Endothelial cell of umbilical vein (primary cell): ENCODE results near the gene P2RY8. TPM values are rescaled to one million over a fixed set of nuclear protein-coding genes. Genes with fewer than 3 reads are reported as not detected.
A peak's percentile ranks its signal among the peaks of the same experiment; 100 is the strongest.

ENCODE experiments used
- BruUV-seq: library from RNA; stranded (reverse); fragments of 400-500 nt; replicated peaks from 2 replicates; lab custom pipeline; 2021; lab: Mats Ljungman, UMichigan
- CTCF ChIA-PET: fragments of 300-600, 350-600 bp; sonication (Branson Sonifier 250); formaldehyde crosslinking; loops from one replicate; lab custom pipeline; 2021; ENCODE audit warnings: antibody characterized with exemption, inconsistent platforms; lab: Charles Lee
- POLR2A ChIA-PET: fragments of 300-600, 350-600 bp; sonication (Branson Sonifier 250); formaldehyde crosslinking; loops from one replicate; lab custom pipeline; 2021; ENCODE audit warnings: antibody characterized with exemption, inconsistent platforms; lab: Charles Lee
- DNase-seq: peaks from one replicate; pipeline ENCODE4 v3.0.0-alpha.2; 2011; ENCODE audit warnings: low read depth, low spot score
- FAIRE-seq: peaks from 2 replicates; lab custom pipeline; 2011; peaks lifted over from hg19 to GRCh38; lab: Jason Lieb, UNC
- H2AFZ ChIP-seq: 2 replicates; pipeline ENCODE4 v1.6.0; 2012; ENCODE audit warnings: low read depth, low read length, control low read depth, inconsistent platforms
- H3K27ac ChIP-seq: 2 replicates; pipeline ENCODE4 v1.5.1; 2011; ENCODE audit warnings: low read depth, mild to moderate bottlenecking, control low read depth, low read length, moderate library complexity; ENCODE audit not compliant: insufficient read depth
- H3K27me3 ChIP-seq, 2 experiments: 2 replicates each; pipeline versions ENCODE4 v1.6.0 to v1.6.1; 2011; ENCODE audit warnings: low read length in 2 of 2, mixed read lengths in 1 of 2; ENCODE audit not compliant: control insufficient read depth in 2 of 2, insufficient read depth in 2 of 2
- H3K36me3 ChIP-seq, 2 experiments: 2 replicates in 1 of 2; 3 replicates in 1 of 2; pipeline ENCODE4 v1.5.1; 2011; ENCODE audit warnings: low read length in 2 of 2, mild to moderate bottlenecking in 1 of 2, moderate library complexity in 1 of 2; ENCODE audit not compliant: control insufficient read depth in 2 of 2, insufficient read depth in 2 of 2; ENCODE audit errors: extremely low read depth in 1 of 2
- H3K4me1 ChIP-seq: 3 replicates; pipeline ENCODE4 v1.5.1; 2011; ENCODE audit warnings: mild to moderate bottlenecking, low read length; ENCODE audit not compliant: control insufficient read depth, insufficient read depth; ENCODE audit errors: extremely low read depth
- H3K4me2 ChIP-seq: 2 replicates; pipeline ENCODE4 v1.6.1; 2011; ENCODE audit warnings: low read length, control low read depth, mixed read lengths; ENCODE audit not compliant: insufficient read depth
- H3K4me3 ChIP-seq, 3 experiments: fragments of 200-600 bp in 1 of 3; sonication (generic), shearing (Covaris generic) in 1 of 3; replicated peaks in 1 of 3; 2 replicates each; pipeline ENCODE4 v1.5.1; 2011 to 2016; ENCODE audit warnings: control low read depth in 3 of 3, low read length in 3 of 3, mild to moderate bottlenecking in 2 of 3, inconsistent platforms in 1 of 3, low read depth in 1 of 3, moderate library complexity in 1 of 3; ENCODE audit not compliant: insufficient read depth in 1 of 3
- H3K79me2 ChIP-seq: 2 replicates; pipeline ENCODE4 v1.6.0; 2012; ENCODE audit warnings: low read length, inconsistent platforms; ENCODE audit not compliant: control insufficient read depth, insufficient read depth
- H3K9ac ChIP-seq: replicated peaks from 2 replicates; pipeline ENCODE3; 2011; ENCODE audit warnings: low read length, control low read depth; ENCODE audit not compliant: insufficient read depth; ENCODE audit errors: extremely low read depth
- H3K9me1 ChIP-seq: replicated peaks from 3 replicates; pipeline ENCODE4 v1.6.0; 2011; ENCODE audit warnings: mild to moderate bottlenecking, low read length; ENCODE audit not compliant: control insufficient read depth, insufficient read depth; ENCODE audit errors: extremely low read depth
- H3K9me3 ChIP-seq: replicated peaks from 2 replicates; pipeline ENCODE4 v1.5.1; 2012; ENCODE audit warnings: low read length, inconsistent platforms; ENCODE audit not compliant: control insufficient read depth, insufficient read depth
- H4K20me1 ChIP-seq: replicated peaks from 2 replicates; pipeline ENCODE3; 2011; ENCODE audit warnings: mild to moderate bottlenecking, low read length; ENCODE audit not compliant: control insufficient read depth, insufficient read depth; ENCODE audit errors: extremely low read depth
- CTCF ChIP-seq, 2 donors: IDR thresholded peaks; 1 replicate in 1 of 2; 2 replicates in 1 of 2; pipeline ENCODE4 v1.5.1; 2011; ENCODE audit warnings: low read length in 2 of 2, mild to moderate bottlenecking in 2 of 2, moderate library complexity in 2 of 2, control low read depth in 1 of 2, inconsistent platforms in 1 of 2, low read depth in 1 of 2; ENCODE audit not compliant: insufficient read depth in 1 of 2; ENCODE audit errors: extremely low read depth in 1 of 2
- EZH2 ChIP-seq: IDR thresholded peaks from 2 replicates; pipeline ENCODE4 v1.6.1; 2012; ENCODE audit warnings: borderline replicate concordance, low read depth, mild to moderate bottlenecking, moderate library complexity, low read length, inconsistent platforms; ENCODE audit not compliant: severe bottlenecking
- FOS ChIP-seq: IDR thresholded peaks from 2 replicates; pipeline ENCODE4 v1.6.1; 2011; ENCODE audit warnings: mild to moderate bottlenecking, low read length, moderate library complexity, borderline replicate concordance; ENCODE audit not compliant: insufficient read depth
- GATA2 ChIP-seq: IDR thresholded peaks from 2 replicates; pipeline ENCODE4 v1.7.0; 2011; ENCODE audit warnings: low read depth, mild to moderate bottlenecking, moderate library complexity, mixed read lengths, low read length; ENCODE audit not compliant: insufficient read length, insufficient read depth
- JUN ChIP-seq: IDR thresholded peaks from 2 replicates; pipeline ENCODE4 v1.6.1; 2011; ENCODE audit warnings: borderline replicate concordance, low read depth; ENCODE audit not compliant: insufficient read length, insufficient read depth
- MAX ChIP-seq: IDR thresholded peaks from 2 replicates; pipeline ENCODE4 v1.6.1; 2011; ENCODE audit not compliant: insufficient read depth, insufficient read length
- MYC ChIP-seq: IDR thresholded peaks from one replicate; pipeline ENCODE4 v1.6.1; 2011; ENCODE audit warnings: mild to moderate bottlenecking, low read depth, low read length
- POLR2A ChIP-seq: IDR thresholded peaks from 2 replicates; pipeline ENCODE4 v1.6.1; 2012; ENCODE audit warnings: low read depth, mild to moderate bottlenecking, control low read depth, low read length
- POLR2AphosphoS5 ChIP-seq: IDR thresholded peaks from 2 replicates; pipeline ENCODE4 v1.6.1; 2012; ENCODE audit warnings: low read depth, mild to moderate bottlenecking, control low read depth, low read length, moderate library complexity; ENCODE audit not compliant: insufficient read depth
- dilution Hi-C: fragments of 300-500 bp; cut with MboI; formaldehyde crosslinking; loops from one replicate; pipeline ENCODE4 v1.15.0; 2019; ENCODE audit warnings: low sequenced_read_pairs; ENCODE audit not compliant: extremely low pct_ligation_motif_present
- intact Hi-C: fragments of 100-400 bp; cut with micrococcal nuclease; formaldehyde crosslinking; loops from one replicate; pipeline ENCODE4 v1.10.0; 2022
- polyA plus RNA-seq, 4 experiments: library from polyadenylated mRNA; depleted of rRNA in 3 of 4; stranded (reverse) in 3 of 4; unstranded in 1 of 4; fragments of >200 nt; gene quantifications; 2 replicates each; pipeline versions ENCODE4 v1.2.1 to v1.2.3, GENCODE V29; 2011 to 2012; ENCODE audit warnings: missing spikeins in 1 of 4
- total RNA-seq: library from RNA; stranded (reverse); gene quantifications from 2 replicates; pipeline ENCODE4 v1.2.3, GENCODE V29; 2021

The P2RY8 gene
- total and polyA plus RNA-seq, 2 donors (not counting 3 experiments of a cell fraction or from before 2014, with no cell fraction given) = not detected

- H3K9ac ChIP-seq = peak overlapping the region; percentile 58
- H3K4me2 ChIP-seq = peak overlapping the region; percentile 52
- H3K4me3 ChIP-seq = peak overlapping the region; percentile 51 to 98 (median 72)
- dilution Hi-C loops (no loop called here), intact Hi-C loops (loop anchor here (5.0 to 10.0 kb wide), 2 partner anchors 207 to 1045 kb away; no protein-coding TSS in a partner anchor)
- no peaks in the 10 kb centered on the region for H3K9me3 ChIP-seq
- H3K27me3 ChIP-seq = no peaks in the 10 kb centered on the region
- no peaks in the 10 kb centered on the region for H3K36me3 ChIP-seq
- no peaks in the 10 kb centered on the region for H3K9me1 ChIP-seq
- DNase-seq = no peak
- POLR2A ChIA-PET = no interaction called here
- H4K20me1 ChIP-seq = no peaks in the 10 kb centered on the region
- peaks cover 2% of the 10 kb centered on the region for H3K4me1 ChIP-seq
- no TSS peak for BruUV-seq
- TF ChIP-seq EZH2 (no peak), MAX (no peak), POLR2A (no peak), FOS (no peak), CTCF (IDR thresholded peaks at IDR 0.05; ENCODE audit: extremely low read depth in 1 of 2, insufficient read depth in 1 of 2, low read depth in 1 of 2, low read length in 2 of 2) (no peak), MYC (no peak), JUN (no peak), GATA2 (no peak), POLR2AphosphoS5 (no peak)
- CTCF ChIA-PET = no interaction called here
- H2AFZ ChIP-seq = peak overlapping the region; percentile 49
- FAIRE-seq = no peak
- H3K27ac ChIP-seq = peak overlapping the region; percentile 4
- peaks cover 35% of the 10 kb centered on the region for H3K79me2 ChIP-seq
These were observed 85.1 kb downstream of the P2RY8 start for GRCh38 chrX:1451661-1452515.
